Breast epithelium (tissue), 4 donors: Measurements from ENCODE around the gene CACNA2D3. TPM values are rescaled to one million over a fixed set of nuclear protein-coding genes. Genes with fewer than 3 reads are reported as not detected.

Source experiments
- DNase-seq, 2 donors: peaks; one replicate each; pipeline ENCODE4 v3.0.0-alpha.2; 2019; ENCODE audit warnings: low spot score in 2 of 2
- H3K27ac ChIP-seq, 2 donors: fragments of 200-600 bp; sonication (generic) in 1 of 2; one replicate each; pipeline ENCODE4 v1.5.1; 2016 to 2019; ENCODE audit warnings: mild to moderate bottlenecking in 1 of 2
- H3K27me3 ChIP-seq, 2 donors: fragments of 200-600 bp; sonication (generic) in 1 of 2; one replicate each; pipeline versions ENCODE4 v1.5.1 to v1.6.0; 2017 to 2019; ENCODE audit warnings: control low read depth in 1 of 2, mild to moderate bottlenecking in 1 of 2
- H3K36me3 ChIP-seq: fragments of 200-600 bp; one replicate; pipeline ENCODE4 v1.5.1; 2019
- H3K4me1 ChIP-seq, 2 donors: fragments of 200-600 bp; sonication (generic); one replicate each; pipeline ENCODE4 v1.5.1; 2016 to 2019; ENCODE audit warnings: control low read depth in 1 of 2
- H3K4me3 ChIP-seq, 3 donors: fragments of 200-600 bp; sonication (generic); 1 replicate in 2 of 3; 2 replicates in 1 of 3; pipeline ENCODE4 v1.5.1; 2016 to 2019; ENCODE audit warnings: mild to moderate bottlenecking in 3 of 3, moderate library complexity in 2 of 3
- H3K9me3 ChIP-seq, 2 donors: fragments of 200-600 bp; sonication (generic) in 1 of 2; one replicate each; pipeline ENCODE4 v1.5.1; 2016 to 2019; ENCODE audit warnings: control low read depth in 1 of 2
- CTCF ChIP-seq, 3 donors: fragments of 450-650 bp; IDR thresholded peaks; one replicate each; pipeline ENCODE4 v1.5.1; 2016 to 2017; ENCODE audit warnings: antibody characterized with exemption in 3 of 3, mild to moderate bottlenecking in 3 of 3, moderate library complexity in 3 of 3
- POLR2A ChIP-seq: fragments of 450-650 bp; IDR thresholded peaks from one replicate; pipeline ENCODE4 v1.6.1; 2016; ENCODE audit warnings: antibody characterized with exemption, mild to moderate bottlenecking, moderate library complexity
- POLR2AphosphoS5 ChIP-seq, 3 donors: sonication (generic); formaldehyde crosslinking; IDR thresholded peaks; one replicate each; pipeline ENCODE4 v1.6.1; 2017; ENCODE audit warnings: antibody characterized with exemption in 3 of 3
- intact Hi-C: fragments of 100-400 bp; cut with DNase I; formaldehyde crosslinking; loops from one replicate; pipeline ENCODE4 v1.15.1; 2023; ENCODE audit warnings: low total_unique reads
- total RNA-seq, 3 donors: library from RNA; depleted of rRNA; stranded (reverse); fragments of >200 nt; gene quantifications; one replicate each; pipeline ENCODE4 v1.1.0, GENCODE V29; 2016

Gene CACNA2D3
- total RNA-seq, 3 donors from 2014 or later: 0.59 to 3.4 (median 2.3) TPM

GRCh38 chr3:54841471-54841870 is 719.1 kb downstream of the CACNA2D3 start:
- H3K36me3 ChIP-seq: no peaks in the 10 kb centered on the region
- no peak overlapping the region for H3K4me3 ChIP-seq
- intact Hi-C loops: no loop called here
- TF ChIP-seq CTCF (IDR thresholded peaks at IDR 0.05) (no peak), POLR2A (no peak), POLR2AphosphoS5 (IDR thresholded peaks at IDR 0.05) (no peak)
- DNase-seq: no peak
- no peaks in the 10 kb centered on the region for H3K4me1 ChIP-seq
- H3K9me3 ChIP-seq: no peaks in the 10 kb centered on the region
- no peak overlapping the region for H3K27ac ChIP-seq
- no peaks in the 10 kb centered on the region for H3K27me3 ChIP-seq

- H3K9me3 ChIP-seq: no peaks in the 10 kb centered on the region
- intact Hi-C loops: no loop called here
- no peaks in the 10 kb centered on the region for H3K27me3 ChIP-seq
- no peak overlapping the region for H3K27ac ChIP-seq
- TF ChIP-seq CTCF (IDR thresholded peaks at IDR 0.05) (no peak), POLR2A (no peak), POLR2AphosphoS5 (IDR thresholded peaks at IDR 0.05) (no peak)
- no peak for DNase-seq
- H3K4me3 ChIP-seq: no peak overlapping the region
- H3K36me3 ChIP-seq: no peaks in the 10 kb centered on the region
- no peaks in the 10 kb centered on the region for H3K4me1 ChIP-seq
Observed at GRCh38 chr3:54843352-54843751, 721.0 kb downstream of the CACNA2D3 start.

GRCh38 chr3:54844211-54844610 is 721.9 kb downstream of the CACNA2D3 start:
- no peak overlapping the region for H3K4me3 ChIP-seq
- DNase-seq: no peak
- no peaks in the 10 kb centered on the region for H3K4me1 ChIP-seq
- no peaks in the 10 kb centered on the region for H3K36me3 ChIP-seq
- intact Hi-C loops: no loop called here
- H3K27ac ChIP-seq: no peak overlapping the region
- TF ChIP-seq POLR2A: no peak
- H3K9me3 ChIP-seq: no peaks in the 10 kb centered on the region
- H3K27me3 ChIP-seq: no peaks in the 10 kb centered on the region

- no peak for TF ChIP-seq POLR2AphosphoS5 (IDR thresholded peaks at IDR 0.05)
- no peak for TF ChIP-seq POLR2A
- no peak for TF ChIP-seq CTCF (IDR thresholded peaks at IDR 0.05)
- Histone ChIP-seq H3K27ac (no peak overlapping the region), H3K27me3 (no peaks in the 10 kb centered on the region), H3K4me3 (no peak overlapping the region), H3K36me3 (no peaks in the 10 kb centered on the region), H3K9me3 (no peaks in the 10 kb centered on the region), H3K4me1 (no peaks in the 10 kb centered on the region)
- DNase-seq: no peak
- intact Hi-C loops: no loop called here
Observed at GRCh38 chr3:54845011-54845410, 722.7 kb downstream of the CACNA2D3 start.

- Histone ChIP-seq H3K9me3 (no peaks in the 10 kb centered on the region), H3K4me1 (no peaks in the 10 kb centered on the region), H3K27me3 (no peaks in the 10 kb centered on the region), H3K36me3 (no peaks in the 10 kb centered on the region), H3K27ac (no peak overlapping the region), H3K4me3 (no peak overlapping the region)
- no peak for DNase-seq
- intact Hi-C loops: no loop called here
- TF ChIP-seq POLR2AphosphoS5 (IDR thresholded peaks at IDR 0.05) (no peak), POLR2A (no peak), CTCF (IDR thresholded peaks at IDR 0.05) (no peak)
Observed at GRCh38 chr3:54845551-54845950, 723.2 kb downstream of the CACNA2D3 start.

- TF ChIP-seq POLR2AphosphoS5 (IDR thresholded peaks at IDR 0.05): no peak
- TF ChIP-seq POLR2A: no peak
- TF ChIP-seq CTCF (IDR thresholded peaks at IDR 0.05): no peak
- Histone ChIP-seq H3K4me1 (no peaks in the 10 kb centered on the region), H3K27ac (no peak overlapping the region), H3K27me3 (no peaks in the 10 kb centered on the region), H3K4me3 (no peak overlapping the region), H3K36me3 (no peaks in the 10 kb centered on the region), H3K9me3 (no peaks in the 10 kb centered on the region)
- intact Hi-C loops: no loop called here
- no peak for DNase-seq
Observed at GRCh38 chr3:54846119-54846518, 723.8 kb downstream of the CACNA2D3 start.
